HG02623 (cell line): ENCODE results near the gene RASGRF1.

Experiments
- ATAC-seq: cut with Tn5 transposase; IDR thresholded peaks from one replicate; pipeline ENCODE4 v1.9.1; 2021; ENCODE audit warnings: moderate library complexity; ENCODE audit not compliant: unreplicated experiment

Gene RASGRF1

GRCh38 chr15:78915341-78916087, 175.1 kb downstream of the RASGRF1 start:
- no peak for ATAC-seq

- no peak for ATAC-seq
Observed at GRCh38 chr15:78914027-78914764, 176.4 kb downstream of the RASGRF1 start.

- no peak for ATAC-seq
Observed at GRCh38 chr15:78913012-78913411, 177.6 kb downstream of the RASGRF1 start.

- no peak for ATAC-seq
Observed at GRCh38 chr15:78912316-78912715, 178.3 kb downstream of the RASGRF1 start.

- ATAC-seq, result no peak
Observed at GRCh38 chr15:78910271-78910670, 180.3 kb downstream of the RASGRF1 start.
